CD14-positive monocyte (primary cell): Measurements from ENCODE around the gene CNTN5. TPM values are rescaled to one million over a fixed set of nuclear protein-coding genes. Genes with fewer than 3 reads are reported as not detected.

Source experiments
- DNase-seq, 3 donors: peaks; one replicate each; pipeline ENCODE4 v3.0.0-alpha.2; 2011 to 2022
- H2AFZ ChIP-seq: 2 replicates; pipeline ENCODE4 v1.6.0; 2012; ENCODE audit warnings: mild to moderate bottlenecking, low read depth, low read length, inconsistent platforms; ENCODE audit not compliant: insufficient read depth, poor library complexity, severe bottlenecking
- H3K27ac ChIP-seq, 2 donors: 1 replicate in 1 of 2; 2 replicates in 1 of 2; pipeline ENCODE4 v1.5.1; 2012 to 2013; ENCODE audit warnings: low read length in 2 of 2, control low read depth in 1 of 2, inconsistent platforms in 1 of 2, low read depth in 1 of 2, mild to moderate bottlenecking in 1 of 2
- H3K27me3 ChIP-seq, 2 donors: one replicate each; pipeline versions ENCODE4 v1.6.0 to v1.6.1; 2011 to 2013; ENCODE audit warnings: low read length in 2 of 2; ENCODE audit not compliant: control insufficient read depth in 2 of 2, insufficient read depth in 2 of 2
- H3K36me3 ChIP-seq, 2 donors: replicated peaks in 1 of 2; 1 replicate in 1 of 2; 2 replicates in 1 of 2; pipeline versions ENCODE4 v1.5.1 to v1.6.1; 2012 to 2013; ENCODE audit warnings: low read length in 2 of 2, control low read depth in 1 of 2, inconsistent platforms in 1 of 2, mild to moderate bottlenecking in 1 of 2; ENCODE audit not compliant: insufficient read depth in 2 of 2, control insufficient read depth in 1 of 2
- H3K4me1 ChIP-seq, 2 donors: 1 replicate in 1 of 2; 2 replicates in 1 of 2; pipeline versions ENCODE4 v1.5.1 to v1.6.1; 2012 to 2013; ENCODE audit warnings: low read length in 2 of 2, control low read depth in 1 of 2, inconsistent platforms in 1 of 2, mild to moderate bottlenecking in 1 of 2, moderate library complexity in 1 of 2; ENCODE audit not compliant: insufficient read depth in 2 of 2, control insufficient read depth in 1 of 2
- H3K4me2 ChIP-seq: replicated peaks from 2 replicates; pipeline ENCODE3; 2012; ENCODE audit warnings: low read length, moderate library complexity, mild to moderate bottlenecking; ENCODE audit not compliant: poor library complexity, severe bottlenecking; ENCODE audit errors: extremely low read depth
- H3K4me3 ChIP-seq, 3 experiments: fragments of 200-600 bp in 1 of 3; sonication (generic) in 1 of 3; replicated peaks in 1 of 3; 1 replicate in 2 of 3; 2 replicates in 1 of 3; pipeline ENCODE4 v1.5.1; 2011 to 2013; ENCODE audit warnings: low read length in 3 of 3, mild to moderate bottlenecking in 3 of 3, control low read depth in 2 of 3, low read depth in 2 of 3, inconsistent platforms in 1 of 3, moderate library complexity in 1 of 3
- H3K79me2 ChIP-seq: 2 replicates; pipeline ENCODE4 v1.6.0; 2012; ENCODE audit warnings: mild to moderate bottlenecking, control low read depth, inconsistent platforms, low read length, moderate library complexity; ENCODE audit not compliant: insufficient read depth
- H3K9ac ChIP-seq: 2 replicates; pipeline ENCODE4 v1.6.0; 2017; ENCODE audit warnings: low read length, mild to moderate bottlenecking; ENCODE audit not compliant: insufficient read depth, poor library complexity, severe bottlenecking
- H3K9me3 ChIP-seq, 2 donors: replicated peaks in 1 of 2; 1 replicate in 1 of 2; 2 replicates in 1 of 2; pipeline versions ENCODE4 v1.5.1 to v1.6.1; 2012 to 2013; ENCODE audit warnings: low read length in 2 of 2, control low read depth in 1 of 2; ENCODE audit not compliant: control insufficient read depth in 1 of 2, insufficient read depth in 1 of 2
- H4K20me1 ChIP-seq: 2 replicates; pipeline ENCODE4 v1.6.0; 2012; ENCODE audit warnings: mild to moderate bottlenecking, low read length, control low read depth, moderate library complexity; ENCODE audit not compliant: insufficient read depth
- H3K27ac Mint-ChIP-seq, 7 donors: one replicate each; pipeline ENCODE4 v1.8.0; 2020; ENCODE audit warnings: mild to moderate bottlenecking in 7 of 7, mixed read lengths in 7 of 7, moderate library complexity in 6 of 7, inconsistent platforms in 2 of 7
- H3K27me3 Mint-ChIP-seq, 3 donors: one replicate each; pipeline ENCODE4 v1.8.0; 2021 to 2022; ENCODE audit warnings: low read depth in 3 of 3, mild to moderate bottlenecking in 3 of 3, mixed read lengths in 3 of 3, moderate library complexity in 3 of 3, inconsistent platforms in 1 of 3
- H3K36me3 Mint-ChIP-seq, 2 donors: one replicate each; pipeline ENCODE4 v1.8.0; 2020; ENCODE audit warnings: mixed read lengths in 2 of 2, inconsistent platforms in 1 of 2, mild to moderate bottlenecking in 1 of 2
- H3K4me1 Mint-ChIP-seq: one replicate; pipeline ENCODE4 v1.8.0; 2020; ENCODE audit warnings: mild to moderate bottlenecking, mixed read lengths
- H3K4me3 Mint-ChIP-seq, 2 donors: one replicate each; pipeline ENCODE4 v1.8.0; 2020; ENCODE audit warnings: mild to moderate bottlenecking in 2 of 2, mixed read lengths in 2 of 2, moderate library complexity in 1 of 2
- H3K9me3 Mint-ChIP-seq, 7 donors: one replicate each; pipeline ENCODE4 v1.8.0; 2020 to 2022; ENCODE audit warnings: mixed read lengths in 7 of 7, mild to moderate bottlenecking in 6 of 7, moderate library complexity in 6 of 7, inconsistent platforms in 2 of 7
- WGBS: methylation state at CpG from one replicate; pipeline ENCODE4 v1.1.5; 2013; ENCODE audit warnings: missing lambda C conversion rate; ENCODE audit not compliant: insufficient coverage; 5-methylcytosine and 5-hydroxymethylcytosine counted together
- intact Hi-C, 2 donors: fragments of 100-400 bp; cut with micrococcal nuclease; formaldehyde crosslinking; loops; one replicate each; pipeline versions ENCODE4 v1.15.0 to v1.15.1; 2023
- polyA plus RNA-seq, 3 donors: library from polyadenylated mRNA; depleted of rRNA in 1 of 3; unstranded in 2 of 3; stranded (reverse) in 1 of 3; fragments of 300-500 nt in 2 of 3; fragments of >200 nt in 1 of 3; fragmentation: Illumina TruSeq in 2 of 3; gene quantifications; 1 replicate in 2 of 3; 2 replicates in 1 of 3; pipeline ENCODE4 v1.2.3, GENCODE V29; 2012 to 2021
- TF ChIP-seq, protein P1 (sequence below): fragments of 200-600 bp; IDR thresholded peaks from one replicate; pipeline ENCODE4 v1.8.0; 2022; ENCODE audit warnings: antibody characterized with exemption, mild to moderate bottlenecking

CNTN5 gene
- polyA plus RNA-seq, 3 donors, result not detected

- WGBS, result no CpG with 5 or more reads among the region's 4 CpGs
- H3K4me3 ChIP-seq, result no peak overlapping the region
- intact Hi-C loops, result no loop called here
- no peak overlapping the region for H3K27ac Mint-ChIP-seq
- no peak for DNase-seq
- H3K9me3 Mint-ChIP-seq, result peaks cover 0 to 8% (median 5%) of the 10 kb centered on the region in 7 donors
- peaks cover 5 to 9% of the 10 kb centered on the region in 2 donors for H3K9me3 ChIP-seq
- H3K9ac ChIP-seq, result no peak overlapping the region
- TF ChIP-seq, protein P1, sequence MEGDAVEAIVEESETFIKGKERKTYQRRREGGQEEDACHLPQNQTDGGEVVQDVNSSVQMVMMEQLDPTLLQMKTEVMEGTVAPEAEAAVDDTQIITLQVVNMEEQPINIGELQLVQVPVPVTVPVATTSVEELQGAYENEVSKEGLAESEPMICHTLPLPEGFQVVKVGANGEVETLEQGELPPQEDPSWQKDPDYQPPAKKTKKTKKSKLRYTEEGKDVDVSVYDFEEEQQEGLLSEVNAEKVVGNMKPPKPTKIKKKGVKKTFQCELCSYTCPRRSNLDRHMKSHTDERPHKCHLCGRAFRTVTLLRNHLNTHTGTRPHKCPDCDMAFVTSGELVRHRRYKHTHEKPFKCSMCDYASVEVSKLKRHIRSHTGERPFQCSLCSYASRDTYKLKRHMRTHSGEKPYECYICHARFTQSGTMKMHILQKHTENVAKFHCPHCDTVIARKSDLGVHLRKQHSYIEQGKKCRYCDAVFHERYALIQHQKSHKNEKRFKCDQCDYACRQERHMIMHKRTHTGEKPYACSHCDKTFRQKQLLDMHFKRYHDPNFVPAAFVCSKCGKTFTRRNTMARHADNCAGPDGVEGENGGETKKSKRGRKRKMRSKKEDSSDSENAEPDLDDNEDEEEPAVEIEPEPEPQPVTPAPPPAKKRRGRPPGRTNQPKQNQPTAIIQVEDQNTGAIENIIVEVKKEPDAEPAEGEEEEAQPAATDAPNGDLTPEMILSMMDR, result no peak
- no peak overlapping the region for H3K4me3 Mint-ChIP-seq
- H3K36me3 Mint-ChIP-seq, result no peaks in the 10 kb centered on the region
- H3K4me1 ChIP-seq, result no peaks in the 10 kb centered on the region
- H2AFZ ChIP-seq, result no peak overlapping the region
- H4K20me1 ChIP-seq, result no peaks in the 10 kb centered on the region
- H3K27me3 Mint-ChIP-seq, result no peaks in the 10 kb centered on the region
- no peaks in the 10 kb centered on the region for H3K79me2 ChIP-seq
- no peaks in the 10 kb centered on the region for H3K4me1 Mint-ChIP-seq
- H3K27me3 ChIP-seq, result no peaks in the 10 kb centered on the region
- no peaks in the 10 kb centered on the region for H3K36me3 ChIP-seq
- H3K4me2 ChIP-seq, result no peak overlapping the region
- no peak overlapping the region for H3K27ac ChIP-seq
Observed at GRCh38 chr11:99419991-99420390, 399.2 kb downstream of the CNTN5 start.

DNA sequence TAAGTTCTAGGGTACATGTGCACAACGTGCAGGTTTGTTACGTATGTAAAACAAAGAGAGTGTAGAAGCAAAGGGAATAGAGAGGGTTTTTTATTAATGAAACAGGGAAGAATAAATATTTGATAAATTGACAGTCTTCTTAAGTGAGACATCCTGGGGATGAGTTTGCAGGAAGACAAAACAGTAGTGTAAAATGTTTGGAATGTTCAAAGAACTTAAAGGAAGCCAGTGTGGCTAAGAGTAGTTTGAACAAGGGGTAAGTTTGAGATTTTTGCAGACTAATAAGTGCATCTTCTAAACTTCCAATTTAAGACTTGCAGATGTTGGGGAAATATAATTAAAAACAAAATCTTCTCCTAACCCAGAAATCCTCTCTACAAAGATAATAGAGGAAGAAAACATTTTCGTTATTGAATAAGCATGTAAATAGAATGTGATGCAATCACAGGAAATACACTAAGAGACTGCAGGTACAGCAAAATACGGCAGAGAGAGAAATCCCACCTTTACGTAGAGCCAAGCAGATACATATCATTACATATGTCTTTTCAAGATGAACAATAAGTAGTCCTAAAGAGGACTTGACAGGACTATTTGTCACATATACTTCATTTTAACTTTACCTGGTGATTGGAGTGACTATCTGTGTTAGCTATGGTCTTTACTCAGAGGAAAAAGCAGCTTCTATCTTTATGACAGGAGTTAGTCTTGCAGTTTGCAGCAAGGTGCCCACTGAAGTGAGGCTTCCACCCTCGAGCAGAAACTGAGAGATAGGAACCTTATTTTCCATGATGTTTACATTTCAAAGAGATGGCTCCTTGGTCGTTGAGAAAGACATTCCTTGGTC, 402.1 kb downstream of the CNTN5 start:
- Histone ChIP-seq H3K27ac (no peak overlapping the region), H3K4me3 (no peak overlapping the region), H3K36me3 (no peaks in the 10 kb centered on the region), H3K79me2 (no peaks in the 10 kb centered on the region), H3K4me2 (no peak overlapping the region), H3K27me3 (no peaks in the 10 kb centered on the region), H3K4me1 (no peaks in the 10 kb centered on the region), H3K9me3 (peaks cover 6 to 18% of the 10 kb centered on the region in 2 donors), H3K9ac (no peak overlapping the region), H2AFZ (no peak overlapping the region), H4K20me1 (no peaks in the 10 kb centered on the region)
- Mint-ChIP-seq H3K4me3 (no peak overlapping the region), H3K27ac (no peak overlapping the region), H3K4me1 (no peaks in the 10 kb centered on the region), H3K27me3 (no peaks in the 10 kb centered on the region), H3K9me3 (peaks cover 0 to 12% (median 6%) of the 10 kb centered on the region in 7 donors), H3K36me3 (no peaks in the 10 kb centered on the region)
- no peak for DNase-seq
- intact Hi-C loops, result no loop called here
- WGBS, result 80% methylated on average over 1 of the region's 7 CpGs
- TF ChIP-seq, protein P1, result no peak
